Measurements from ENCODE around the gene BTNL9.
"Not testable (repeated sequence)": the region's sequence is repeated elsewhere in the genome, so short reads cannot be mapped to it uniquely, and the experiment has no call there.

BTNL9 gene

GRCh38 chr5:181042036-181042713, 2.1 kb downstream of the BTNL9 start:
- in situ Hi-C loops (cut with MboI; ENCODE audit: low sequenced_read_pairs): no loop called here

- in situ Hi-C loops (cut with MboI; ENCODE audit: low sequenced_read_pairs): no loop called here
Observed at GRCh38 chr5:181042722-181043121, 2.7 kb downstream of the BTNL9 start.

- in situ Hi-C loops (cut with MboI; ENCODE audit: low sequenced_read_pairs): no loop called here
Observed at GRCh38 chr5:181043285-181044092, 3.4 kb downstream of the BTNL9 start.

- in situ Hi-C loops (cut with MboI; ENCODE audit: low sequenced_read_pairs): no loop called here
Observed at GRCh38 chr5:181044093-181044599, 4.1 kb downstream of the BTNL9 start.

GRCh38 chr5:181044662-181045305, 4.7 kb downstream of the BTNL9 start:
- in situ Hi-C loops (cut with MboI; ENCODE audit: low sequenced_read_pairs): no loop called here

- in situ Hi-C loops (cut with MboI; ENCODE audit: low sequenced_read_pairs): no loop called here
Observed at GRCh38 chr5:181045316-181045715, 5.2 kb downstream of the BTNL9 start.

GRCh38 chr5:181045857-181046256, 5.8 kb downstream of the BTNL9 start:
- in situ Hi-C loops (cut with MboI; ENCODE audit: low sequenced_read_pairs): not testable (repeated sequence)

- in situ Hi-C loops (cut with MboI; ENCODE audit: low sequenced_read_pairs): no loop called here
Observed at GRCh38 chr5:181047288-181047687, 7.2 kb downstream of the BTNL9 start.

GRCh38 chr5:181047921-181048320, 7.9 kb downstream of the BTNL9 start:
- in situ Hi-C loops (cut with MboI; ENCODE audit: low sequenced_read_pairs): no loop called here

- in situ Hi-C loops (cut with MboI; ENCODE audit: low sequenced_read_pairs): no loop called here
Observed at GRCh38 chr5:181050016-181050415, 9.9 kb downstream of the BTNL9 start.

GRCh38 chr5:181051841-181052671, 12.0 kb downstream of the BTNL9 start:
- in situ Hi-C loops (cut with MboI; ENCODE audit: low sequenced_read_pairs): no loop called here

- in situ Hi-C loops (cut with MboI; ENCODE audit: low sequenced_read_pairs): no loop called here
Observed at GRCh38 chr5:181052672-181053487, 12.8 kb downstream of the BTNL9 start.

- in situ Hi-C loops (cut with MboI; ENCODE audit: low sequenced_read_pairs): no loop called here
Observed at GRCh38 chr5:181053488-181054121, 13.5 kb downstream of the BTNL9 start.

GRCh38 chr5:181054138-181054537, 14.1 kb downstream of the BTNL9 start:
- in situ Hi-C loops (cut with MboI; ENCODE audit: low sequenced_read_pairs): no loop called here

GRCh38 chr5:181054871-181055459, 14.9 kb downstream of the BTNL9 start:
- in situ Hi-C loops (cut with MboI; ENCODE audit: low sequenced_read_pairs): no loop called here

GRCh38 chr5:181056431-181056830, 16.4 kb downstream of the BTNL9 start:
- in situ Hi-C loops (cut with MboI; ENCODE audit: low sequenced_read_pairs): no loop called here

- in situ Hi-C loops (cut with MboI; ENCODE audit: low sequenced_read_pairs): no loop called here
Observed at GRCh38 chr5:181058321-181058720, 18.3 kb downstream of the BTNL9 start.

- in situ Hi-C loops (cut with MboI; ENCODE audit: low sequenced_read_pairs): no loop called here
Observed at GRCh38 chr5:181058786-181059296, 18.8 kb downstream of the BTNL9 start.
